ENCODE data around the gene ATOX1.

Gene ATOX1

DNA sequence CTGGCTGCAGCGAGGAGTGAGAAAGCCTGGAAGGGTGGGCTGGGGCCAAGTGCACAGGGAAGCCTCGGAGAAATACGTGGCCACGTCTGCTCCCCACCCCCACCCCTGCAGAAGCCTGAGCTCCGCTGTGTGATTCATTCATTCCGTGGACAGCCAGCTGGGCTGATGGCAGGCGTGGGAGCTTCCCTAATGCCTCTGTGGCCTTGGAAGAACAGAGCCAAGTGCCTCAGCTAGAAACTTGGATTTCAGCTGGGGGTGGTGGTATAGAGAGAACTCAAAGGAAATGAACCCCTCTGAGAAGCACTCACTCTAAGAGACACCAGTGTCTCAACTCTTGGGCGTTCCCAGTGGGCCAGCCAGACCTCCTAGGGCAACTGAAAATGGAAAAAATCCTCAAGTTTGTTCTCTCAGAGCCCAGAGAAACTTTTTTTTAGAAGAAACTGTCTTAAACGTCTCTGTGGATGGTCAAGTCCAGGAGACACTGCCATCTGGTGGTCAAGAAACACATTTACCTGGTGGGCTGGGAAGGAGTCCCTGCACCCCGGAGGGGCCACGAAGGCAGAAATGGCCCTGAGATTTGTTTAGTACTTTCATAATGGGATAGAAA is 18.0 kb downstream of the ATOX1 start:
- Histone ChIP-seq H3K79me2 (ENCODE audit: insufficient read depth, low read depth) (0 out of 2 replicates have a peak, but pooled peaks cover 4% of the 10 kb centered on the region), H3K27ac (no peak overlapping the region), H4K20me1 (ENCODE audit: insufficient read depth) (no peaks in the 10 kb centered on the region), H3K4me2 (no peak overlapping the region), H3K4me1 (ENCODE audit: low read depth, poor library complexity, severe bottlenecking) (peaks cover 39% of the 10 kb centered on the region), H3K36me3 (ENCODE audit: insufficient read depth) (no peaks in the 10 kb centered on the region), H3K27me3 (ENCODE audit: insufficient read depth, low read depth) (no peaks in the 10 kb centered on the region), H3K9ac (no peak overlapping the region), H2AFZ (ENCODE audit: low read depth) (no peak overlapping the region), H3K4me3 (IDR thresholded peaks at IDR 0.05; ENCODE audit: insufficient read depth, low read depth, low read length) (no peak overlapping the region)
- TF ChIP-seq, protein P1, sequence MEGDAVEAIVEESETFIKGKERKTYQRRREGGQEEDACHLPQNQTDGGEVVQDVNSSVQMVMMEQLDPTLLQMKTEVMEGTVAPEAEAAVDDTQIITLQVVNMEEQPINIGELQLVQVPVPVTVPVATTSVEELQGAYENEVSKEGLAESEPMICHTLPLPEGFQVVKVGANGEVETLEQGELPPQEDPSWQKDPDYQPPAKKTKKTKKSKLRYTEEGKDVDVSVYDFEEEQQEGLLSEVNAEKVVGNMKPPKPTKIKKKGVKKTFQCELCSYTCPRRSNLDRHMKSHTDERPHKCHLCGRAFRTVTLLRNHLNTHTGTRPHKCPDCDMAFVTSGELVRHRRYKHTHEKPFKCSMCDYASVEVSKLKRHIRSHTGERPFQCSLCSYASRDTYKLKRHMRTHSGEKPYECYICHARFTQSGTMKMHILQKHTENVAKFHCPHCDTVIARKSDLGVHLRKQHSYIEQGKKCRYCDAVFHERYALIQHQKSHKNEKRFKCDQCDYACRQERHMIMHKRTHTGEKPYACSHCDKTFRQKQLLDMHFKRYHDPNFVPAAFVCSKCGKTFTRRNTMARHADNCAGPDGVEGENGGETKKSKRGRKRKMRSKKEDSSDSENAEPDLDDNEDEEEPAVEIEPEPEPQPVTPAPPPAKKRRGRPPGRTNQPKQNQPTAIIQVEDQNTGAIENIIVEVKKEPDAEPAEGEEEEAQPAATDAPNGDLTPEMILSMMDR (conservative IDR thresholded peaks at IDR 0.05; ENCODE audit: low read depth, low read length): peak; percentile 70

DNA sequence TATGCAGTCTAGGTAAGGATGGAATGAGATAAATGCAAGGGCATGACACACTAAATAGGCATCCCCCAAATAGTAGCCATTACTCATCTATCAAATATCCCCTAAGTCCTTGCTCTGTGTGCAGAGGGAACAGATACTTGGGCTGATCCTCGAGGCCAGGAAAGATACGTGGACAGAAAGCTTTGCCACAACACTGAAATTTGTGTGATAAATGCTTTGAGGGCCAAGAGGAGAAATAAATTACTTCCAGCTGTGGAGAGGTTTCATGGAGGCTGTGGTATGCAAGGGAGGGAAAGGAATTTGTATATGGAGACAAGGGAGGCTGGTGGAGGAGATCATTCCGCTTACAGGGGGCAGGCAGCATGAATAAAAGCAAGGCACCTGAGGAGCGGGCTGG is 18.5 kb downstream of the ATOX1 start:
- no peak overlapping the region for H2AFZ ChIP-seq (ENCODE audit: low read depth)

DNA sequence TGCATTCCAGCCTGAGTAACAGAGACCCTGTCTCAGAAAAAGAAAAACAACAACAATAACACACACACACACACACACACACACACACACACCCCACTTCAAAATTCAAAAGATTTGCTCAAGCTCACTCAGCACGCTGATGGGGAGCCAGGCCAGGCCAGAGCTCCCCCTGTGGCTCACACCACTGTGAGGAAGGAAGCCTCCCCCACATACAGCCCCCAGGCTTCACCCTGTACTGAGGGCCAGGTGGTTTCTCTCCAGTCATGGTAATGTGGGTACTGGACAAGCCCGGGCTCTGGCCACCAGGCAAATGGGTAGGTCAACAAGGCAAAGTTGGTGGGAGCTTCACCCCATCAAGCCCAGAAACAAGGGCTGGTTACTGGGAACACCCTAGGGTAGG is 19.0 kb downstream of the ATOX1 start:
- TF ChIP-seq, protein P1 (conservative IDR thresholded peaks at IDR 0.05; ENCODE audit: low read depth, low read length): no peak
- Histone ChIP-seq H3K27me3 (ENCODE audit: insufficient read depth, low read depth) (no peaks in the 10 kb centered on the region), H4K20me1 (ENCODE audit: insufficient read depth) (no peaks in the 10 kb centered on the region), H3K4me1 (ENCODE audit: low read depth, poor library complexity, severe bottlenecking) (peaks cover 29% of the 10 kb centered on the region), H3K4me2 (no peak overlapping the region), H3K27ac (no peak overlapping the region), H3K9ac (no peak overlapping the region), H3K4me3 (IDR thresholded peaks at IDR 0.05; ENCODE audit: insufficient read depth, low read depth, low read length) (no peak overlapping the region), H3K79me2 (ENCODE audit: insufficient read depth, low read depth) (no peaks in the 10 kb centered on the region), H2AFZ (ENCODE audit: low read depth) (no peak overlapping the region), H3K36me3 (ENCODE audit: insufficient read depth) (no peaks in the 10 kb centered on the region)

More for the DNA sequence above, 18.5 kb downstream of the ATOX1 start:
- Histone ChIP-seq H3K27ac (no peak overlapping the region), H3K9ac (no peak overlapping the region), H3K4me1 (ENCODE audit: low read depth, poor library complexity, severe bottlenecking) (peaks cover 34% of the 10 kb centered on the region), H3K27me3 (ENCODE audit: insufficient read depth, low read depth) (no peaks in the 10 kb centered on the region), H3K36me3 (ENCODE audit: insufficient read depth) (no peaks in the 10 kb centered on the region), H3K4me2 (no peak overlapping the region), H4K20me1 (ENCODE audit: insufficient read depth) (no peaks in the 10 kb centered on the region), H3K79me2 (ENCODE audit: insufficient read depth, low read depth) (no peaks in the 10 kb centered on the region), H3K4me3 (IDR thresholded peaks at IDR 0.05; ENCODE audit: insufficient read depth, low read depth, low read length) (no peak overlapping the region)
- TF ChIP-seq, protein P1 (conservative IDR thresholded peaks at IDR 0.05; ENCODE audit: low read depth, low read length): no peak

DNA sequence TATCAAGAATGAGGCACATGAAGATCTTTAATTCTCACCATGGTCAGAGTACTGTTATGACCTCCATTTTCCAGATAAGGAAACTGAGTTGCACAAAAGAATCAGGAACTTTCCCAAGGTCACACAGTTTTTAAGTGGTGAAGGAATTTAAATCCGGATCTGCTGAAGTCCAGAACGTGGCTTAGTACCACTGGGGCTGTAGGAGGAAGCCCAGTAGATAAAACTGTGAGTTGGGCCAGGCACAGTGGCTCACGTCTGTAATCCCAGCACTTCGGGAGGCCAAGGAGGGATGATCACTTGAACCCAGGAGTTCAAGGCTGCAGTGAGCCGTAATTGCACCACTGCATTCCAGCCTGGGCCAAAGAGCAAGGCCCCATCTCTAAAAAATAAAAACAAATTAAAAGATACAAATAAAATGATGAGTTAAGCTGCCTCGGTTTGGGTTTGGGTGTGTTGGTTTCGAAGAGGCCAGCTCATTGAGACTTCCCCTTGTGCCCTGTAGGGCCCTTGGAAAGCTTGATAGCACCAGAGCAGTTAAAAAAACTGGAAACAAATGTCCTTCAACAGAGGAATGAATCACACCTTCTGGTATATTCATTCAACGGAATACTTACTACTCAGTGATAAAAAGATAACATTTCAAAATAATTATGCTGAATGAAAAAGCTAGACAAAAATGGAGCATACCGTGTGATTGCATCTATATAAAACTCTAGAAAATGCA is 20.1 kb downstream of the ATOX1 start:
- no peak overlapping the region for H3K27ac ChIP-seq
- no peak overlapping the region for H2AFZ ChIP-seq (ENCODE audit: low read depth)

More for the DNA sequence above, 20.1 kb downstream of the ATOX1 start:
- H3K36me3 ChIP-seq (ENCODE audit: insufficient read depth): no peaks in the 10 kb centered on the region
- TF ChIP-seq, protein P1 (conservative IDR thresholded peaks at IDR 0.05; ENCODE audit: low read depth, low read length): no peak
- no peaks in the 10 kb centered on the region for H3K79me2 ChIP-seq (ENCODE audit: insufficient read depth, low read depth)
- no peak overlapping the region for H3K9ac ChIP-seq
- H4K20me1 ChIP-seq (ENCODE audit: insufficient read depth): no peaks in the 10 kb centered on the region
- H3K4me2 ChIP-seq: no peak overlapping the region
- no peaks in the 10 kb centered on the region for H3K27me3 ChIP-seq (ENCODE audit: insufficient read depth, low read depth)
- peaks cover 18% of the 10 kb centered on the region for H3K4me1 ChIP-seq (ENCODE audit: low read depth, poor library complexity, severe bottlenecking)
- no peak overlapping the region for H3K4me3 ChIP-seq (IDR thresholded peaks at IDR 0.05; ENCODE audit: insufficient read depth, low read depth, low read length)
